ENCODE results near the gene DSCAM. TPM values are rescaled to one million over a fixed set of nuclear protein-coding genes. Genes with fewer than 3 reads are reported as not detected.

Gene DSCAM
- polyA plus RNA-seq, 1 experiment: not detected

- DNase-seq (ENCODE audit: low read depth, low spot score): no peak
- CTCF ChIA-PET: no interaction called here
- Histone ChIP-seq H3K4me3 (ENCODE audit: low read depth, low read length) (no peak overlapping the region), H3K27ac (ENCODE audit: low read depth, low read length) (no peak overlapping the region), H3K9me3 (ENCODE audit: control insufficient read depth, insufficient read depth, low read length) (peaks cover 18% of the 10 kb centered on the region), H3K27me3 (ENCODE audit: control insufficient read depth, insufficient read depth, low read length) (no peaks in the 10 kb centered on the region)
- POLR2A ChIA-PET: no interaction called here
- no peak for TF ChIP-seq CTCF (IDR thresholded peaks at IDR 0.05; ENCODE audit: low read depth, low read length)
These were observed 80.6 kb downstream of the DSCAM start for GRCh38 chr21:40766381-40766780.

GRCh38 chr21:40765811-40766210, 81.1 kb downstream of the DSCAM start:
- Histone ChIP-seq H3K27me3 (ENCODE audit: control insufficient read depth, insufficient read depth, low read length) (no peaks in the 10 kb centered on the region), H3K9me3 (ENCODE audit: control insufficient read depth, insufficient read depth, low read length) (peaks cover 15% of the 10 kb centered on the region), H3K27ac (ENCODE audit: low read depth, low read length) (no peak overlapping the region), H3K4me3 (ENCODE audit: low read depth, low read length) (no peak overlapping the region)
- no peak for TF ChIP-seq CTCF (IDR thresholded peaks at IDR 0.05; ENCODE audit: low read depth, low read length)
- DNase-seq (ENCODE audit: low read depth, low spot score): no peak
- POLR2A ChIA-PET: no interaction called here
- CTCF ChIA-PET: no interaction called here

GRCh38 chr21:40760821-40761220, 86.1 kb downstream of the DSCAM start:
- H3K27me3 ChIP-seq (ENCODE audit: control insufficient read depth, insufficient read depth, low read length): no peaks in the 10 kb centered on the region
- no peak overlapping the region for H3K4me3 ChIP-seq (ENCODE audit: low read depth, low read length)
- CTCF ChIA-PET: no interaction called here
- POLR2A ChIA-PET: no interaction called here
- no peak for DNase-seq (ENCODE audit: low read depth, low spot score)
- no peak overlapping the region for H3K27ac ChIP-seq (ENCODE audit: low read depth, low read length)
- no peak for TF ChIP-seq CTCF (IDR thresholded peaks at IDR 0.05; ENCODE audit: low read depth, low read length)
- peaks cover 29% of the 10 kb centered on the region for H3K9me3 ChIP-seq (ENCODE audit: control insufficient read depth, insufficient read depth, low read length)

- no peak for TF ChIP-seq CTCF (IDR thresholded peaks at IDR 0.05; ENCODE audit: low read depth, low read length)
These were observed 87.9 kb downstream of the DSCAM start for GRCh38 chr21:40759061-40759460.

GRCh38 chr21:40757366-40757765, 89.6 kb downstream of the DSCAM start:
- no peak overlapping the region for H3K27ac ChIP-seq (ENCODE audit: low read depth, low read length)
- ChIA-PET CTCF (no interaction called here), POLR2A (no interaction called here)
- TF ChIP-seq CTCF (IDR thresholded peaks at IDR 0.05; ENCODE audit: low read depth, low read length): no peak
- DNase-seq (ENCODE audit: low read depth, low spot score): no peak
- no peaks in the 10 kb centered on the region for H3K27me3 ChIP-seq (ENCODE audit: control insufficient read depth, insufficient read depth, low read length)
- H3K9me3 ChIP-seq (ENCODE audit: control insufficient read depth, insufficient read depth, low read length): peaks cover 32% of the 10 kb centered on the region
- H3K4me3 ChIP-seq (ENCODE audit: low read depth, low read length): no peak overlapping the region

More at GRCh38 chr21:40759061-40759460, 87.9 kb downstream of the DSCAM start:
- no peak for DNase-seq (ENCODE audit: low read depth, low spot score)
- Histone ChIP-seq H3K27ac (ENCODE audit: low read depth, low read length) (no peak overlapping the region), H3K9me3 (ENCODE audit: control insufficient read depth, insufficient read depth, low read length) (peaks cover 27% of the 10 kb centered on the region), H3K27me3 (ENCODE audit: control insufficient read depth, insufficient read depth, low read length) (no peaks in the 10 kb centered on the region), H3K4me3 (ENCODE audit: low read depth, low read length) (no peak overlapping the region)
- ChIA-PET POLR2A (no interaction called here), CTCF (no interaction called here)
